NCI-H524 treated with DMSO at 0.1 percent for 48 hours (cell line): ENCODE data around the gene CDC123.
"Not testable (repeated sequence)": the region's sequence is repeated elsewhere in the genome, so short reads cannot be mapped to it uniquely, and the experiment has no call there.

Source experiments
- DNase-seq: peaks from one replicate; lab custom pipeline; 2025; lab: John Stamatoyannopoulos, UW

CDC123 gene

DNA sequence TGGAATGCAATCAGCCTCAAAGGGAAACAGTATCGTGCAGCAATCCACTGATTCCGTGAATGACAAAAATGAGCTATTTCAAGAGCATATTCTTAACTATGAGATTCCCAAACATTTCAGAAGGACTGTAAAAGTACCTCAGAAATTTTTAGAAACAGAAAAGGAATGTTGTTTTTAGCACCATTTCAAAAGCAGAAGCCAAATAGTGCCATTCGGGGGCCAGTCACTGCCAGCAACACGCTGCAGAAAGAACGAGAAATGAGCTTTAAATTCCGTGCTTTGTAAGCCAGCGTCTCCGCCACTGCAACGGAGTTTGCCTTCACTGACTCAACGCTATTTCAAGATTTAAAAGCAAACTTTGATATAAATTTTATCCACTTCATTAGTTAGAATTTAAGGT is 6.6 kb upstream of the CDC123 start:
- no peak for DNase-seq

DNA sequence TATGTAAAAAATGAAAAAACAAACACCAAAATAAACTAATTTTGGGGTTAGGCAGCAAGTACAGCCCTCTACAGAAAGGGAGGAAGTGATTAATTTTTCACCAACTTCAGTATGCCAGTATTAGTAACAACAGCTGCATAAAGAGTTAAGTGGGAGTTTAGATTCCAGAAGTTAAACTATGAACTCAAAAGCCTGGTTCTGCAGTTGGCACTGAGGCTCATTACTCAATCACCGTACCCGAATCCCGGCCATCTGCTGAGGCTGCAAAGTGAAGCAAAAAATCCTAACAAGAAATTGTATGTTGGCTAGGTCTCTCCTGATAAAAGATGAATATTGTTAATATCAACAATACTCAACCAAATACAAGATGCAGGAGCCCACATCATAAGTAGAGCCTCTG is 4.3 kb upstream of the CDC123 start:
- DNase-seq = no peak

DNA sequence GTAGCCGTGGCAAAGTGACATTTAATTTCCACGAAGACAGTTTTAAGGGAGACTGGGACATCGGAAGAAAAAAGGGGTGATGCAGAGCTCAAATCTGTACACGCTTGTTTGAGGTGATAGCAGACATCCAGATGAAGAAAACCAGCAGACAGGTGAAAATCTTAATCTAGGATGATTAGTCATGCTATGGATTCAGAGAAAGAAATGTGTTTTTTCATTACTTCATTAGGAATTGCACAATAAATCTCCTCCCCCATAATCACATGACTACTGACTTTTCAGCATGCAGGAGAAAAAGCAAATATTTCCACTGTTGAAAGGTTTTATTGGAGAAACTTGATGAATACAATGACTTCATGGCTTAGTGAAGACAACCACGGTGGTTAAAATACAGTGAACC is 2.8 kb upstream of the CDC123 start:
- DNase-seq = no peak

DNA sequence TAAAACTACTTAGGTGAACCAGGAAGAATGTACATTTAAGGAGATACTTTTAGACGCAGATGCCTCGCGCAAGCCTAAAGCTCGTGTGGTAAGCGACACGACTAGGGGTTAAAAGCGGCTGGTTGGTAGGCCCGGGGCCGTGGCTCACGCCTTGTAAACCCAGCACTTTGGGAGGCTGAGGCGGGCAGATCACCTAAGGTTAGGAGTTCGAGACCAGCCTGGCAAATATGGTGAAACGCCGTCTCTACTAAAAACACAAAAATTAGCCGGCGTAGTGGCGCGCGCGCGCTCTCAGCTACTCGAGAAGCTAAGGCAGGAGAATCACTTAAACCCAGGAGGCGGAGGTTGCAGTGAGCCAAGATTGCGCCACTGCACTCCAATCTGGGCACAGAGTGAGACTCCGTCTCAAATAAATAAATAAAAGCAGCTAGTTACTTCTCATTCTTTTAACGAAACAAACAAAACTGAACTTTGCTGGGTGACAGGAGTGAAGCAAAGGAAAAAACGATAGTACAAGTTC is 1.2 kb upstream of the CDC123 start:
- no peak for DNase-seq

DNA sequence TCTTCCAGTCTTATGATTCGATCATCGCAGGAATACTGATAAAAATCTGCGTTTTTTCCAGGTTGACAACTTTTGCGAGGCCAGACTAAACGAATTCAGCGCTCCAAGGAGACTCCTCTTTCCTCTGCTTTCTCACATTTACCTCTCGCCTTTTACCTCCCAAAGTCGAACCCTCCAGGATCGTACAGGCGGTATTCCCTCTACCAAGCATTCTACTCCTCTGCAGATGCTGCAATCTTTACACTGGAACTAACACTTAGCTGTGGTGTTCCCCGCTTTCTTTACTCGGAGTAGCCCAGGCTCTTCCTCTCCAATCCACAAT is 746 bp upstream of the CDC123 start:
- DNase-seq = no peak

DNA sequence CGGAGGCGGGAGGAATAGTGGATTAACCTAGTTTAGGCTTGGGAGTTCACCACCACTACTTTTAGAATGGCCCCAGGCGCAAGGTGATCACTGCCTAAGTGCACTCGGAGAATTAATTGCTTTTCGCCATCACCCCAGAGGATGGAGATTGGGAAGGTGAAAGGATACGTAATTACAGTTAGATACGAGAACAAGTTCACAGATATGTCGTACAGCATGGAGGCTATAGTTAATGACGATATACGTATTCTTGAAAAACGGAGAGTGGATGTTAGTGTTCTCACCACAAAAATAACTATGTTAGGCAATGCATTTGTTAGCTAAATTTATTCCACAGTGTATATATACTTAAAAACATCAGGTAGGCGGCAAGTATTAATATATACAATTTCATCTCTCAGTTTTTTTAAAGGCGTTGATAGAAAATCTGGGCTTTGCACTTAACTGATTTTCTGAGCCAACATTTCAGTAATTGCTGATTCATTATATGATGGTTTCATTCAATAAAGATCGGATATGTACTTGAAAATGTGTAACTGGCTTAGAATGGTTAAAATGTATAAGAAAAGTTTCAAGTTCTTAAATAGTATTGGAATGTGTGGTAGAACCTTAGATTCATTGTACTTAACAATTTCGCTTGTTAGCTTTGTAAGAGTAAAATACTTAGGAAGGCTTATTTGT is 683 bp downstream of the CDC123 start:
- DNase-seq = no peak

DNA sequence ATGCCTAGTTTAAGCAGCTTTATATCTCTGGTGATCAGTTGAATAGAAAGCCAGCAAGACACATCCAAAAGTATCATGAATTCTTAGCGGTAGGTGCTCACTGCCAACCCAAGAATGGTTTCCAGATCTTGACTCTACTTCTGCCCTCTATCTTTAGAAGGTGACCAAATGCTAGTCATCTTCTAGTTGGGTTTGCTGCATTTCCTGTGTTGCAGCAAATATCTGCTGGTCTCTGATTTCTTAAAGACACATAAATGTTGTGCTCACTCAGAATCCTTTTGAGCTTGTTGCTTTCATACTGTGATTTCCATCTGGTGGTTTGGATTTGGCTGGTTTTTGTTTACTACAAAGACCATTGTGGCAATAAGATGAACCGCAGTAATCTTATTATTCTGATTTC is 2.2 kb downstream of the CDC123 start:
- no peak for DNase-seq

DNA sequence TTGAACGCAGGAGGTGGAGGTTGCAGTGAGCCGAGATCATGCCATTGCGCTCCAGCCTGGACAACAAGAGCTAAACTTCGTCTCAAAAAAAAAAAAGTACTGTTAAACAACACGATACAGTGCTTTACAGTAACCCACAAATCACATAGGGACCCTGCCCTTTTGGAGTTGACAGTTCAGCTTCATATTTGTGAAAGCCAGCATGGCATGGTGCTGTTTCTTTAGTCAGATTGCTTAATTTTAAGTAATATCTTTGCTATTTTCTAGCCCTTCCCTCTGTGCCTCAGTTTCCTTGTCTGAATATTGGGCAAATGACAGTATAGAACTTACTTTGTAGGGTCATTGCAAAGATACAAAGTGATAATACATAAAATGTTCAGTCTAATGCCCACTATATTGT is 4.9 kb downstream of the CDC123 start:
- no peak for DNase-seq

DNA sequence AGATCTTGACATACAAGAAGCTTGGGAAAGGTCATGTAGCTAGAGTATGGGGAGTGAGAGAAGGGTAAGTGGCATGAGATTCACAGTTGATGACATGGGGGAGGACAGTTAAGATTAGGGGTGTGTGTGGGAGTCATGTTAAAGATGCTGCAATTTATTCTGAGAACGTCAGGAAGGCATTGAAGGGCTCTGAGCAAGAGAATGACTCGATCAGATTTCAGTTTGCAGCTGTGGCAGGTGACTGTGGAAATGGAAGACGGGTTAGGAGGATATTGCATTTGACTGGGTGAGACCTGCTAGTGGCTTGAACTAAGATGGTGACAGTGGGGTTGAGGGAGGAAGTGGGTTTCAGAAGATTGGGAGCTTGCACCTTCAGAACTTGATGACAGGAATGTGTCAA is 5.6 kb downstream of the CDC123 start:
- no peak for DNase-seq

DNA sequence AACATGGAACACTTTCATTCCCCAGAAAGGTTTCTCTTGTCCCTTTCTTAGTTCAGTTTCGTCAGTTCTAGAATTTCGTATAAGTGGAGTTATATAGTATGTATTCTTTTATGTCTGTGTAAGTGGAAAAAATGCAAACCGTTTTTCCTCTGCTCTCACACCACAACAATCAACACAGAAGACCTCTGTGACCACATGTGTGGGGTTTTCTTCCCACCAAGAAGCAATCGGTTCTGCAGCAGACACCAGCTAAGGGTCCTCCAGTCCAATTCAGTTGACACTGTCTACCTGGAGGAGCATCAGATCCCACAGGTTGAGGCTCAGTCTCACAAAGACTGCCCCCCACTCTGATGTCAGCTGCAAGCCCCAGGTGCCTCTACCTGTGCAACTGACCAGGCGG is 6.2 kb downstream of the CDC123 start:
- no peak for DNase-seq

DNA sequence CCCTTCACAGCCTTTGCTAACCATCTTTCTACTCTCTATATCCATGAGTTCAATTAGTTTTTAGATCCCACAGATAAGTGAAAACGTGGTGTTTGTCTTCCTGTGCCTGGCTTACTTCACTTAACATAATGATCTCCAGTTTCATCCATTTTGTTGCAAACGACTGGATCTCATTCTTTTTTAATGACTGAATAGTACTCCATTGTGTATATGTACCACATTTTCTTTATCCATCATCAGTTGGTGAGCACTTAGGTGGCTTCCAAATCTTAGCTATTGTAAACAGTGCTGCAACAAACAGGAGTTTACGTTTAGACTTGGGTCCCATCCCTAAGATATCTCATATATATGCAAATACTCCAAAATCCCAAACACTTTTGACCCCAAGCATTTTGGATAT is 9.1 kb downstream of the CDC123 start:
- no peak for DNase-seq

DNA sequence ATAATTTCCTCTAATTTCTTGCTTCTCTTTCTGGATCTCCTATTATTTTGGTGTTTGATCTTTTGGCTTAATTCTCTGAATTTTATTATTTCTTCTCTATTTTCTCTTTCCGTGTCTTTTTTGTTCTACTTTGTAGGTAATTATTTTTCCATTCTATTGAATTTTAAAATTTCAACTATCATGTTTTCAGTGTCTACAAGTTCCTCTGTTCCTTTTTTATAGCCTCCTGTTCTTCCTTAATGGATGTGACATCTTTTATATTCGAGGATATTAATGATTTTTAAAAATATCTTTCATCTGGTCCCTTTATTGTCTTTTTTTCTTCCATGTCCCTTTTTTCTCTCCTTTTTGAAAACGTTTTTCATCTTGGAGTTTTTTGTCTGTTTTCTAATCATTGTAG is 11.1 kb downstream of the CDC123 start:
- DNase-seq = no peak

DNA sequence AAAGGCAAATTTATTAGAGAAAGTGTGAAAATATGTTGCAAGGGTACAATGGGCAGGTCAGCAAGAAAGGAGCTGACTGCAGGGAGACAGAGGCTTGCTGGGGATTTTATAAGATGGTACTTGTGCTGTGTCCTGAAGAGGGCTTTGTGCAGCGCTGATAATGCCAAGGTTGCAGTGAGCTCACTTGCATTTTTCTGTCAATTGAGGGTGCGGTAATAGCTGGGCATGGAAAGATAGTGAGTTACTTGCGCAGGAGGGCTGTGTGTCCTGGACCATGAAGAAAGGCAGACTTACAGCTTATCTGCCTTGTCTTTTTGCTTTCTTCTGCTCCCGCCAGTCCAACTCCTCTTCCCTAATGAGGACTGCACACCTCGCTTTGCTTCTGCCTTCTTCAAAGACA is 12.5 kb downstream of the CDC123 start:
- no peak for DNase-seq

DNA sequence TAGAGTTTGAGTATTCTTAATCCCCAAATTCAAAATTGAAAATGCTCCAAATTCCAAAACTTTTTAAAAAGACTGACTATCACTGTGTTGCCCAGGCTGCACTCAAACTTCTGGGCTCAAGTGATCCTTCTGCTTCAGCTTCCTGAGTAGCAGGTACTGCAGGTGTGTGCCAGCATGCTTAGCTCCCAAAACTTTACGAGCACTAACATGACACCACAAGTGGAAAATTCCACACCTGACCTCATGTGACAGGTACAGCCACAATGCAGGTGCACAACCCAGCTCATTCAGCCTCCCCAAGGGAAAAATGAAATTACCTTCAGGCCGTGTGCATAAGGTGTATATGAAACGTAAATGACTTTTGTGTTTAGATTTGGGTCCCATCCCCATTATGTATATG is 16.5 kb downstream of the CDC123 start:
- no peak for DNase-seq

DNA sequence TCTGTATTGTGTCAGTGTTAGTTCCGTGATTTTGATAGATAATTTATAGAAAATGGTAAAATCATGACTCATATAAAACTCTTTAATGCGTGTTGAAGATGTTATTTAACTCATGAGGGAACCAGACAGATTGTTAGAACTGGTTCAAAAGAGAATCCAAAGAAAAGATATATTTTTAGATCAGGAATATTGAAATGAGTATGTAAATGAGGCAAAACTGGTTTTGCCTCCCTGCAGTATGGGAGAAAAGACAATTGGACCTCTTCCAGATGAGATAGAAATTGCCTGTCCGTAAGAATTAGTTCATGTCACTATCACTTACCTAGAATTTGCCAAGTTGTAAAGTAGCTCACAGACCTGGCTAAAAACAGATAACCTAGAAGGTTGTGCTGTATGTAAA is 17.6 kb downstream of the CDC123 start:
- DNase-seq = no peak

DNA sequence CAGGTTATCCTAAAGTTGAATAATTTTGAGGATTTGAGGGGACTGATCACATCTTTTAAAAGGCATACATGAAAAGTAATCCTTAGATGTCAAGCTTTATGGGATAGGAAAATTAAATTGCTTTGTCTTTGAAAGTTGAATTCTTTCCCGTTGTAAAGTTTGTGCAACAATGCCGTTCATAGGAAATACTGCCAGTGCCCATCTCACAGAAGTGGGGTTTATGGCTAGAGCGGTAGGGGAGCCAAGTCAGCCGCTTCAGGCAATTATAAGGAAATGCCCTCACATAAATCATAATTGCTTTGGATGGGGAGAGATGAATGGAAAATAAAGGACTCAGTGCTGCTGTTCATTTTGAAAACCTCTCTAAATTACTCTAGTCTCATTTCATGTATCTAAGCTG is 18.1 kb downstream of the CDC123 start:
- DNase-seq = no peak

DNA sequence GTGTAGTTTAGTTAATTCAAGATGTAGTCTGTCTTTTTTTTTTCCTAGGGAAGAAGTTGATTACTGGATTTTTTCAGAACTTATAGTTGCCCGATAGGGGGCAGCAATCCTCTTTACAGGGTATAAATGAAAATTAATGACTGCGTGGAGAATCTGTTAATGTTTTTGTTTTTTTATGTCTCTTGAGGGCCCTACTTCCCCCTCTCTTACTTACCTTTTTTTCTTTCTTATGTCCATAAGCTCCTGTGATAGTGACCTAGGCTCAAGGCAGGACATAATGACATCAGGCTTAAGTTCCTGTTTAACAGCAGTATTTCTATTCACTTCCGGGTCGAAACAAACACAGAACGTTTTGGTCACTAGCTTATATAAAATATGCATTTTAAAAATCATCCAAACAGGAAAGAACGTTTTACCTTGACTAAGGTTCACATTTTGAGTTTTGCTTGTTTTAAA is 18.8 kb downstream of the CDC123 start:
- no peak for DNase-seq

DNA sequence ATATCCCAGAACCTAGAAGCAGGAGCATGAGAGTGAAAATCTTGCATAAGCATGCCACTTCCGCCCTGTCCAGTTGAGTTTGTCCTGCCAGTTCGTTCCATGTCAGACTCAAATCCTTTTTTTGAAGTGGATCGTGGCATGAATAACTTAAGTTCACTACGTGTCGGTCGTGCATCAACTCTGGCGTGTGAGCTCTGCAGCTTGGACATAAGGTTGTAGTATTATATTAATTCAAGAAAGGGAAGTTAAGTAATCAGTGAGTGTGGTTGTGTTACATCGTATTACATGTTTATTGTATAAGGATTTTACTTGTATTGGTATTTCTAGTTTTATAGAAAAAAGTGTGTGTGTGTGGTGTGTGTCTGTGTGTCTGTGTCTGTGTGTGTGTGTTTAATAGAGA is 23.0 kb downstream of the CDC123 start:
- DNase-seq = no peak

DNA sequence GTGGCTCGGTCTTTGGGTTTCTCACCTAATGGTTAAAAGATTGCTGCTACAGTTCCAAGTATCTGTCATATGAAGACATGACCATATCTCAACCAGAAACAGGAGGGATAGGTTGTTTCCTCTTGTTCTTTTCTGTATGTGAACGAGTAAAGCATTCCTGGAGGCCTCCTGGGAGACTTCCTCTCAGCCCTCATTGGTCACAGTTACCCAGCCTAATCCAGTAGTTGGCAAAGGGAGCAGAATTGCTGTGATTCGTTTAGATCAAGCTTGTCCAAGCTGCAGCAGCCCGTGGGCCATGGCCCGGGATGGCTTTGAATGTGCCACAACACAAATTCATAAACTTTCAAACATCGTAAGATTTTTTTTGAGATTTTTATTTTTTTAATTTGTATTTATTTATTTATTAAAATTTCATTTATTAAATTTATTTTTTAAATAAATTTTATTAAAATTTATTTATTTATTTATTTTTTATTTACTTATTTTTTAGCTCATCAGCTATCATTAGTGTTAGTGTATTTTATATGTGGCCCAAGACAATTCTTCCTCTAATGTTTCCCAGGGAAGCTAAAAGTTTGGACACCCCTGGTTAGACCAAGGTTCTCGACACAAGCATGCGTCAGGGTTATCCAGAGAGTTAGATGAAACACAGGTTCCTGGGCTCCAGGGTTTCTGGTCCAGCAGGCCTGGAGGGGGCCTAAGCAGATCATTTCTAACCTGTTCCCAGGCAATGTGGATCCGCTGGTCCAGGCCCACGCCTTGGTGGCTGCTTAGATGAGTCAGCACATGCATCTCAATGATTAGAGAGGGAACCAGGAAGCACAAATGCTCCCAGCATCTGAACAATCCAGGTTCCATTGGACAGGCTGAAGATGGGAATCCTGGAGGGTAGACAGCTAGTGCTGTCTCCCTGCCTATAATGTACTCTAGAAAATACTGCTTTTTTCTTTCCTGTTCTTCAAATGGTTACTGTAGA is 25.6 kb downstream of the CDC123 start:
- no peak for DNase-seq

DNA sequence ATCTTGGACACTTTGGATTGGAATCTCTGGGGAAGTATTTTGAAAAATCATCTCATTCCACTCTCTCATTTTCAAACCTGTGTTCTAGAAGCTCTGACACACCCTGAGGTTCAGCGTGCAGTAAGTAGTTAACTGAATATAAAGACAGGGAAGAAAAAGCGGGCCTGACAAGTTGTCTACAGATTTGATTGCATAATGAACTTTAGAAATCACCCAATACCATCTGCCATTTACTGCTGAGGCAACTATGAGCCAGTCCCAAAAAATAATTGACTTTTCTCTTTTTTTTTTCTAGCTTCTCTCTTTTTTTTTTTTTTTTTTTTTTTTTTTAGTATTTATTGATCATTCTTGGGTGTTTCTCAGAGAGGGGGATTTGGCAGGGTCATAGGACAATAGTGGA is 29.5 kb downstream of the CDC123 start:
- DNase-seq = peak; percentile 10

DNA sequence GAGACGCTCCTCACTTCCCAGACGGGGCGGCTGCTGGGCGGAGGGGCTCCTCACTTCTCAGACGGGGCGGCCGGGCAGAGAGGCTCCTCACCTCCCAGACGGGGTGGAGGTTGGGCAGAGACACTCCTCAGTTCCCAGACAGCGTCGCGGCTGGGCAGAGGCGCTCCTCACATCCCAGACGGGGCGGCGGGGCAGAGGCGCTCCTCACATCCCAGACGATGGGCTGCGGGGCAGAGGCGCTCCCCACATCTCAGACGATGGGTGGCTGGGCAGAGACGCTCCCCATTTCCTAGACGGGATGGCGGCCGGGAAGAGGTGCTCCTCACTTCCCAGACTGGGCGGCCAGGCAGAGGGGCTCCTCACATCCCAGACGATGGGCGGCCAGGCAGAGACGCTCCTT is 30.4 kb downstream of the CDC123 start:
- not testable (repeated sequence) for DNase-seq

DNA sequence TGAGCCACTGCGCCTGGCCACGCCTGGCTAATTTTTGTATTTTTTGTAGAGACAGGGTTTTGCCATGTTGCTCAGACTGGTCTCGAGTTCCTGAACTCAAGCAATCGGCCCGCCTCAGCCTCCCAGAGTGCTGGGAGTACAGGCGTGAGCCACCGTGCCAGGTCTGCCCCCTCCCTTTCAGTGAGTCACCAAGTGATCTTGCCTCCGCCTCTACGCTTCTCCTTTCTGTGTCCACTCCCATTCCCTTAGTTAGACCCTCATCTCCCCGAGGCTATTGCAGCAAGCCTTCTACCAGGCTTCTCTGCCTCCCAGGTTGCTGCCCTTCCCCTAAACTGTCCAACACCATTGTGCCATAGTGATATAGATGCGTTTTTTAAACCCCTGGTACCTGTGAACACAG is 32.9 kb downstream of the CDC123 start:
- no peak for DNase-seq

DNA sequence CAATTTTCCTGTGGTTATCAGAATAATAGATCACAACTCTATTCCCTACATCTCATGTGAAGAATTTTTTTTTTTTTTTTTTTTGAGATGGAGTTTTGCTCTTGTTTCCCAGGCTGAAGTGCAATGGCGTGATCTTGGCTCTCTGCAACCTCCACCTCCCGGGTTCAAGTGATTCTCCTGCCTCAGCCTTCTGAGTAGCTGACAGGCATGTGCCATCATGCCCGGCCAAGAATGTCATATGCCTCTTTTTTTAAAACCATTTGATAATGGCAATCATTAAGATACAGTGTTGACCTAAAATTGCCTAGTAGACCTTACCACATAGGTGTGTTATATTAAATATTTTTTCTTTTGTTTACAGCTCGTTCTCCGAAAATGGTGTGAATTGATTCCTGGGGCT is 38.7 kb downstream of the CDC123 start:
- DNase-seq = not testable (repeated sequence)
